Muscle of arm (tissue), 14 donors: Measurements from ENCODE around the gene DDX27. TPM values are rescaled to one million over a fixed set of nuclear protein-coding genes. Genes with fewer than 3 reads are reported as not detected.
A peak's percentile ranks its signal among the peaks of the same experiment; 100 is the strongest.
"Not testable (repeated sequence)": the region's sequence is repeated elsewhere in the genome, so short reads cannot be mapped to it uniquely, and the experiment has no call there.

Experiments used
- DNase-seq: peaks from one replicate; pipeline ENCODE4 v3.0.0-alpha.2; 2013
- long read RNA-seq, 11 donors: transcript quantifications; one replicate each; lab custom pipeline, GENCODE V29; 2026
- polyA plus RNA-seq, 12 donors: library from polyadenylated mRNA; unstranded; fragments of 120-200 nt; gene quantifications; one replicate each; pipeline ENCODE4 v1.2.1, GENCODE V29; 2013; ENCODE audit not compliant: insufficient read length in 12 of 12

Gene DDX27, protein sequence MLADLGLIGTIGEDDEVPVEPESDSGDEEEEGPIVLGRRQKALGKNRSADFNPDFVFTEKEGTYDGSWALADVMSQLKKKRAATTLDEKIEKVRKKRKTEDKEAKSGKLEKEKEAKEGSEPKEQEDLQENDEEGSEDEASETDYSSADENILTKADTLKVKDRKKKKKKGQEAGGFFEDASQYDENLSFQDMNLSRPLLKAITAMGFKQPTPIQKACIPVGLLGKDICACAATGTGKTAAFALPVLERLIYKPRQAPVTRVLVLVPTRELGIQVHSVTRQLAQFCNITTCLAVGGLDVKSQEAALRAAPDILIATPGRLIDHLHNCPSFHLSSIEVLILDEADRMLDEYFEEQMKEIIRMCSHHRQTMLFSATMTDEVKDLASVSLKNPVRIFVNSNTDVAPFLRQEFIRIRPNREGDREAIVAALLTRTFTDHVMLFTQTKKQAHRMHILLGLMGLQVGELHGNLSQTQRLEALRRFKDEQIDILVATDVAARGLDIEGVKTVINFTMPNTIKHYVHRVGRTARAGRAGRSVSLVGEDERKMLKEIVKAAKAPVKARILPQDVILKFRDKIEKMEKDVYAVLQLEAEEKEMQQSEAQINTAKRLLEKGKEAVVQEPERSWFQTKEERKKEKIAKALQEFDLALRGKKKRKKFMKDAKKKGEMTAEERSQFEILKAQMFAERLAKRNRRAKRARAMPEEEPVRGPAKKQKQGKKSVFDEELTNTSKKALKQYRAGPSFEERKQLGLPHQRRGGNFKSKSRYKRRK
- polyA plus RNA-seq = 10 to 100 TPM in 11 of 12 donors, not detected in 1; 23.6 to 44.0 (median 29.4) TPM
- long read RNA-seq, donor 1, partial matches to known transcripts = 64 of 64 reads
- long read RNA-seq, donor 1, other reads (novel, unspliced or antisense) = 0 of 64 reads
- long read RNA-seq, donor 2, transcript DDX27-207 (21 exons, 2,693 nt) = major isoform, 5 of 7 reads
- long read RNA-seq, donor 2, partial matches to known transcripts = 0 of 7 reads
- long read RNA-seq, donor 2, other reads (novel, unspliced or antisense) = 0 of 7 reads
- long read RNA-seq, donor 3 = 0 reads
- long read RNA-seq, donor 4, partial matches to known transcripts = 7 of 8 reads
- long read RNA-seq, donor 4, other reads (novel, unspliced or antisense) = 0 of 8 reads
- long read RNA-seq, donor 5, partial matches to known transcripts = 7 of 10 reads
- long read RNA-seq, donor 5, other reads (novel, unspliced or antisense) = 0 of 10 reads
- long read RNA-seq, donor 6, partial matches to known transcripts = 0 of 2 reads
- long read RNA-seq, donor 6, other reads (novel, unspliced or antisense) = 0 of 2 reads
- long read RNA-seq, donor 7 = 0 reads
- long read RNA-seq, donor 8, partial matches to known transcripts = 5 of 5 reads
- long read RNA-seq, donor 8, other reads (novel, unspliced or antisense) = 0 of 5 reads
- long read RNA-seq, donor 9, partial matches to known transcripts = 5 of 7 reads
- long read RNA-seq, donor 9, other reads (novel, unspliced or antisense) = 0 of 7 reads
- long read RNA-seq, donor 10, partial matches to known transcripts = 0 of 3 reads
- long read RNA-seq, donor 10, other reads (novel, unspliced or antisense) = 0 of 3 reads
- long read RNA-seq, donor 11, partial matches to known transcripts = 13 of 14 reads
- long read RNA-seq, donor 11, other reads (novel, unspliced or antisense) = 0 of 14 reads

DNA sequence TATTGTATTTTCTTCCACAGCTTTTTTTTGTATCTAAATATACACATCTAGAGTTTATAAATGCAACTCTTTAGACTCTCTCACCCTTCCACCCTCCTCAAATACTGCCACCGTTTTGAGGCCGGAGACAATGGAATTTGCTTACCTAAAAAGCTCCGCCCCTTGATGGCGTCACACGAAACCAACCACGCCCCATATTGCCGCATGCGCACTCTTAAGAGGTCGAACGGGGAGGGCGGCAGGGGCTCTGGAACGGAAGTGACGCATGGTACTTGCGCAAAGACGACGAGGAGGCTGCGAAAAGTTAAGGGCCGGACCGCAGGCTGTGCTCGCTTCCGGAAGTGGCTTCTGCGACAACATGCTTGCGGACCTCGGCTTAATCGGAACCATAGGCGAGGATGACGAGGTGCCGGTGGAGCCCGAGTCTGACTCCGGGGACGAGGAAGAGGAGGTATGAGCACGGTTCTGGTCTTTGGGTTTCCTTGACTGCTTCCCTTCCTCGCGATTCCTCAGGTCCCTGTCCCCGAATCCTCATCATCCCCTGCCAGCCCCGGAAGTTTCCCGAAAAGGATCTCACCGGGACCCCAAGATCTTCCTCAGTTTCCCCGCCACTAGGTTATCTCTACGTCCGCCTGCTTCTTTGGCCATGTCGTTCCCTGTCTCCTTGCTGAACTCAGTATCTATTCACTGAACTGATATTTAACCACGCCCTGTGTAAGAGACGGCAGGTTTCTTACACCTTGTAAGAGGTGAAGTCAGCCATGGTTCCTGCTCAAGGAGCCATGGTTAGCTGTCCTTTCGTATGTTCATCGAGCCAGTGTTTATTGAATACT is at the start of gene DDX27:
Gene DDX27, plus strand, starts transcription at position 326 of the 833 bp plus-strand sequence. Its CDS starts 33 bp downstream, at position 359.
- peak; percentile 100 for DNase-seq

DNA sequence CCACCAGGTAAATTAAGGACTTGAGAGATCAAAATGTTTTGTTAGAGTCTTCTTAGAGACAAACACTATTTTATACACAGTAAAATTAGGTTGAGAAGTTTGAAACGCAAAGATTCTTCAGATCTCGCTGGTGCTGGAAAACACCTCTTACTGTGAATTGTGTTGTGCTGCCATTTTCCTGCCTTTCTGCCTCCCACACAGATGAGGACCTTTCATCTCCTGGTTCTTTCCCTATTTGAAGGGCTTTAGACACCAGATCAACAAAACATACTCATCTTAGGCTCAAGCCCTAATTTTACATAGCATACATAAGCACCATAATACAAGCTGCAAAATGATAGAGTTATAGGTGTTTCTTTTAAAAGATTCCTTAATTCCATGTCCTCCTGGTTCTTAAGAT is 49.7 kb upstream of the DDX27 start:
- DNase-seq = no peak

DNA sequence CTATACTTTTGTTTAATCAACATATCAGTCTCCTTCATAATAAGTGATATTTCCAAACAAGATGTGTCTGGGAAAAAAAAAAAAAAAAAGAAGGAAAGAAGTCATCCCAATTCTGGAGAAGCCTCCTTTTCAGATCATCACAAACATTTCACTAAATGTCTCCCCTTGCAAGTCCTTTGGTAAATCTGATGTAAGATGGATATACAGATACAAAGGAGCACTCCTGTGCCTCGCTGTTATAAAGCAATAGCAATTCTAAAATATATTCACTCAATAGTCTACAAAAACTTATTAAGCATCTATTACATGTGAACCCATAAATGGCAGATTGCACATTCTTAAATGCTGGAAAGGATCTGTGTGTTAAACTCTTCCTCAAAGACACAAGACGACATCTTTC is 48.5 kb upstream of the DDX27 start:
- no peak for DNase-seq

DNA sequence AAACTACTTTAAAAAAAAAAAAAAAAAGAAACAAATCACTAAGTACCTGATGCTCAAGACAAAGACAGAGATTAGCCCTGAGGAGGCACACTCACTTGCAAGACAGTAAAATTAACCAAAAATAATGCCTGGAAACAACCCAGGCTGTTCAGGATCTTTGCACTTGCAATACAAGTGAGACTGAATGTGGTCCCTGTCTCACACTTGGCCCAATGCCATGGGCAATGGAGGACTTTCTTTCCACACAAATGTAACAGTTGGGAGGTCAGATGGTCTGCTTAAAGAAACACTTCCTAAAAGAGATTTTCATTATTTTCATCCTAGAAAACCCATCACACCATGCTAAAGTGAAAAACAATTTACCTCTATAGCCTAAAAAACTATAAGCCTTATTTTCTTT is 47.3 kb upstream of the DDX27 start:
- DNase-seq = peak; percentile 7

DNA sequence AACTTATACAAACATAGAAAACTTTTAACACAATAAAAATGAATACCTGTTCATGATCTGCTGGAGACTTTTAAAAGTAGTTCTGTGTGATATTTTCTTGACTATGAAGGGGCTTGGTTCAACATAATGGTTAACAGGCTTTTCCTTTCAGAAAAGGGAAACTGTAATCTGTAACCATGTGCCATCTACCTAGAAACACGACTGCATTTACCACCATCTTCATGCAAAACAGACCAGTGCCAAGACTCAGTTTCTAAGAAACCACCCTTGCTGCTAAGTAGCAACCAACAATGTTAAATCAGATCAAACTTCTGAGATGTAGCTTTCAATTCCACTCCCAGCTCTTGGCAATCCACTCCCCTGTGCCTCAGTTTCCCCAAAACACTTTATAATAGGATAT is 46.8 kb upstream of the DDX27 start:
- no peak for DNase-seq

DNA sequence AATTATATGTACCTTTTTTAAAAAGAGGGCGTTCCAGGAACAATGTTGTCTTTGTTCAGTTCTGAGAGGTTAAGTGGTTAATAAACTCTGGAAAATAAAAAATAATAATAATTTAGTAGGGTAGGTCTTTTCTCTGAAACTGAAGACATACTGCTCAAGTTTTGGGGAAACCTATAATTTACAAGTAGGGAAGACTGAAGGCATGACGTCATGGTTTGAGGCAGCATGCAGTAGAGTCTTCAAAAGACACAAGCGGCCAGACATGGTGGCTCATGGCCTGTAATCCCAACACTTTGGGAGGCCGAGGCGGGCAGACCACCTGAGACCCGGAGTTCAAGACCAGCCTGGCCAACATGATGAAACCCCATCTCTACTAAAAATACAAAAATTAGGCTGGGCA is 45.0 kb upstream of the DDX27 start:
- DNase-seq = no peak

DNA sequence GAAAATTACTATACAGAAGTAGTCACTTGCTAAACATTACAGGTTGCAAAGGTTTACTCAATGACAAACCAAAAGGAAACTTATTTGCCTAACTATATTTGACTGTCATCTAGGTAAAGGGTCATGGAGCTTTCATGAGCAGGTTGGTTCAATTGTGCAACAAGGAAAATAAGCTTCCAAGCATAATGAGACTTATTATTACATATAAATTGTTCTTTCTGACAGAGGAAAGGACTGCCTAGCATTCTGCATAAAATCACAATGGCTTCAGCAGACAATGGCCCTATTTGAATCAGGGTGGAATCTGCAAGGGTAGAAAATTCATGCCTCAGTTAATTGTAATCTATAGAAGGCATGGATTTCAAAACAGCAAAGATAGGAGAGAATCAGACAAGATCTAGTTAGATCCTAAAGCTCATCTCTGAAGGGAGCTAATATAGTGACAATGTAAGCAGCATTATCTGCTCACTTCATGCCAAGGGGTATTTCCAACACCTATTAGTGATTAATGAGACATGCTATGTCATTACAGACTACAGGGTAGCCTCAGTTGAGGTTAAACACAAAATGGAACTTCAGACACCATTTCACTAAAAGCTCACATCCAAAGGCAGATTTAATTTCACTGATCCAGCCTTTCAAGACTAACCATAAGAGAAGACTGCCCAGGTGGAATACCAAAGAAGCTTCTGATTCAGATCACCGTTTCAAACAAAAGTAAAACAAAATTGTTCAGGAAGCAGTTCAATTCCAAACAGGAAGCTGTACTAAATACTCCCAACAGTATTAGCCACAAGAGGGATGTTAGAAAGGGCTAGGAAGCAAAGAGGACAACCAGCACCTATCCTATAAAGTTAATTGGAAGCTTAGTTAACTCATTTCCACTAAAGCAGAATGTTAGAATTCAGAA is 39.6 kb upstream of the DDX27 start:
- DNase-seq = no peak

DNA sequence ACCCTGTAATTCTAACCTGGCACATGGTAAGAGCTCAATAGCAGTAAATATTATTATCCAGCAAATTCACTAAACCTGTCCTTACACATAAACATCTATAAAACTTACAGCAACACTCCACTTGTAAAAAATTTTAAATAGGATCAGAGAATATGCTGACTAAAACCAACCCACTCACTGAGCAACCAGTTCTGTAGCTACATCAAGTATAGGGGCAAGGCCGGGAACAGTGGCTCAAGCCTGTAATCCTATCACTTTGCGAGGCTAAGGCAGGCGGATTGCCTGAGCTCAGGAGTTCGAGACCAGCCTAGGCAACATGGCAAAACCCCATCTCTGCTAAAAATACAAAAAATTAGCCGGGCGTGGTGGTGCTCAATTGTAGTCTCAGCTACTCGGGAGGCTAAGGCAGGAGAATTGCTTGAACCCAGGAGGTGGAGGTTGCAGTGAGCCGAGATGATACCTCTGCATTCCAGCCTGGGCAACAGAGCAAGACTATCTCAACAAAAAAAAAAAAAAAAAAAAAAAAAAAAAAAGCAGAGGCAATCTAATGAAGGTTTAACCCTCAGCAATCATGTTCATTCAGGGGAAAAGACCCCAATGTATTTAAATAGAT is 37.8 kb upstream of the DDX27 start:
- no peak for DNase-seq

DNA sequence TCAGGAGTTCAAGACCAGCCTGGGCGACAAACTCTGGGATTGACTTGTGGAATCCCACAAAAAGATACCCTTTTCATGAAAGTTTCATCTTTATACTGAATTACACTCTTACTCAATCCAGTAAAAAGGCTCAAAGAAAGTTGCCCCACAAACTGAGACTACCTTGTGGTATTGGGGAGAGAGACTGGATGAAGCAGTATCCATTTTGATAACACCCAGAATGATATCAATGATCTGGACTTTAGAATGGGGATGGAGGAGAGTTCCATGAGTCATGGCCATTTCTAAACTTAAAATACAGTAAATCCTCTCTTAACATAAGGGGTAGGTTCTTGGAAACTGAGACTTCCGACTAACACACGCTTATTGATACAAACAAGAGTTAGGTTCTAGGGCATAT is 35.8 kb upstream of the DDX27 start:
- DNase-seq = no peak

DNA sequence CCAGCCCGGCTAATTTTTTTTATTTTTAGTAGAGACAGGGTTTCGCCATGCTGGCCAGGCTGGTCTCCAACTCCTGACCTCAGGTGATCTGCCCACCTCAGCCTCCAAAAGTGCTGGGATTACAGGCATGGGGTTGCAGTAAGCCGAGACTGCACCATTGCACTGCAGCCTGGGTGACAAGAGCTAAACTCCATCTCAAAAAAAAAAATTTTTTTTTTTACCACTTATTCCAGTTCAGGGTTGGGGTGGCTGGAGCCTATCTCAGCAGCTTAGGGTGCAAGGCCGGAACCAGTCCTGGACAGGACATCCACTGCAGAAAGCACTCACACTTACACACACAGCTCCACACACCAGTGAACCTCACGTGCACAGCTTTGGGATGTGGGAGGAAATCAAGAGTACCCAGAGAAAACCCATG is 35.1 kb upstream of the DDX27 start:
- not testable (repeated sequence) for DNase-seq

DNA sequence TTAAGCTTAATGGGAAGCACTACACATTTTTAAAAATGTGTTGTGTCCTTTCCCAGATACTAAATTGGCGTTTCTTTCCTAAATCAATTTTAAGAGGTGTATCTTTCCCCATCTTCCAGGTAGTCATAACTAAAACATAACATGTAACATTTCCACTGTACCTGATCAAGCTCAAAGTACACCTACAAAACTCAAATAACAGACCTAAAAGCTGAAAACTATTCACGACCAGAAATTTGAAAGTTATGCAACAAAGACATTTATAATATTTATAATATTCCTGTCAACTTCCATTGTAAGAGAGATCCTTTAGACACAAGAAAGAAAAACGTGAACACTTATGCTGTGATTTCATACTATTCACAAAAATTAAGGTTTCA is 34.5 kb upstream of the DDX27 start:
- no peak for DNase-seq

DNA sequence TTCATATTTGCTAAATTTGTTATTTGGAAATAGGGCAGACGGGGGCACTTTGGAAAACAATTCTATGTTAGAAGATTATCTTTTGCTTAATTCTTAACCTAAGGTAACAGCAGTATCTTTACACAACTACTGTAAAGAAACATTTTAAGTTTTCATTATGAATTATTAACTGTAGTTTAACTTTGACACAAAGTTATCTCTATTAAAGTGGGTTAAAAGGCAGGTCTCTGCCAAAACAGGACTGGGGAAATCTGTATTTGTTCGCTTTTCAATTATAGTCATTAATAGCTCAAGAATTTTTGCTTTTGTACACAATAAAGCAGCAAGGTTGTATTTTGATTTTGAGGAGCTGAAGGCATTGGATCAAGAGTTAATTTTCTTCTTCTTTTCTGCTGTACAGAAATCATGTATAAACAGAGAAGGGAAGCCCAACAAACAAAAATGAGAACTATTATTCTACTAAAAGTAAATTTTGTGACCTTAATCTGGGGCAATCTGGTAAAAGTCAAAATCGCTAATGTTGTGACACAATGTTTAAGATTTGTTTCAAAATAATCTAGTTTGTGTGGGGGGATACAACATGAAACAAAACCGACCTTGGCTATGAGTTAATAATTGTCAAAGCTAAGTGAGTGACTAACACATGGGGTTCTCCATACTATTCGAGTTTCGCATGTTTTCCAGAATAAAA is 34.0 kb upstream of the DDX27 start:
- DNase-seq = no peak

DNA sequence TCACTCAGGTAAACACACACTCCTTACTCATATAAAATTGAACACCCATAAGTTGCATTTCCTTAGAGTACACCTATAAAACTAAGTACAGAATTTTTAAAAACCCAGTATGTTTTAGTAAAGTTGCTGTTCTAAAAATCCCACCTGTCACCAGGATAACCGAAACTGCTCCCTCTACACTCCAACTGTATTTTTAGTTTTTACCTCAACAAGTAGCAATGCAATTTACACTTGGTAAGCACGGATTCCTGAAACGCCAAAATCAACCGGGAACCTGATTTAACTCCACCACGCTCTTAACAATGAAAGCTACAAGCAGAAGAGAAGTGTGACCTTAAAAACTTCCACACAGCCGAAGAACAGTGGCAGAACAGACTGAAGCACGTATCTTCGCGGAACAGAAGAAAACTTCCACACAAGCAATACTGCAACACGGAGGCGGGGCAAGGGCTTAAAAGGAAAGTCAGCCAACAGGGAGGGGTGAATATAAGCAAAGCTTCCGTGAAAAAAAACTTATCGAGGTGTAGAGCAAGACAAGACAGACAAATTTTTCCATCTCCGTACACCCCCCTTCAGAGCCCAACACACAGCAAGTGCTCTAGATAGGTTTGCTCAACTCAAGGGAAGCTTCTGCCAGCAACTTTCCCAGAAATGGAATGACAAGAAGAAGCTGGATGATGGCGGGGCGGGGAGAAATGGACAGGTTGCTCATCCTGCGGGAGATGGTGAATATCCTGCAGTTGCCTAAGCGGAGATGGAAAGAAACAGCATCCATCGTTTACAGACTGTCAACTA is 32.5 kb upstream of the DDX27 start:
- peak; percentile 61 for DNase-seq

DNA sequence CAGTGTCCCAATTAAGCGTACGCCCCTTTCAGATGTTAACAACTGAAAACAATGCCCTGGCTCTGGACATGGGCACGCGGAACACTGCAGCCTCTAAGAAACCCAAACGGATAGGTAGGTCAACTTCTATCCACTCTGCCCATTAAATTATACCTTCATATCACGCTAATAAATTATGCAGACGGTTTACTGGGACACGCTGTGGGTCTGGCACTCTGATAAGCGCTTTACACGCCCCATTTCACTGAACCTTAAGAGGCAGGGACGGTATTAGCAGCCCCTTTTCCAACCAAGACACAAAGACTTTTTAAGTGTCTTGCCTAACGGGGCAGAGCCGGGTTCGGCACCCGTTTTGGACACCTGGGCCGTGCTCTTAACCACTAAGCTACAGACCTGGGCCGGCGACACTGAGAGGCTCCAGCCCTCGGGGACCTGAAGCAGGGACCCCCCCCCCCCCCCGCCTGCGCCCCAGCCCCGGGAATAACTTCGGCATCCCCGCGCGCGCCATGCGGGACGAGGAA is 31.8 kb upstream of the DDX27 start:
- peak; percentile 14 for DNase-seq

DNA sequence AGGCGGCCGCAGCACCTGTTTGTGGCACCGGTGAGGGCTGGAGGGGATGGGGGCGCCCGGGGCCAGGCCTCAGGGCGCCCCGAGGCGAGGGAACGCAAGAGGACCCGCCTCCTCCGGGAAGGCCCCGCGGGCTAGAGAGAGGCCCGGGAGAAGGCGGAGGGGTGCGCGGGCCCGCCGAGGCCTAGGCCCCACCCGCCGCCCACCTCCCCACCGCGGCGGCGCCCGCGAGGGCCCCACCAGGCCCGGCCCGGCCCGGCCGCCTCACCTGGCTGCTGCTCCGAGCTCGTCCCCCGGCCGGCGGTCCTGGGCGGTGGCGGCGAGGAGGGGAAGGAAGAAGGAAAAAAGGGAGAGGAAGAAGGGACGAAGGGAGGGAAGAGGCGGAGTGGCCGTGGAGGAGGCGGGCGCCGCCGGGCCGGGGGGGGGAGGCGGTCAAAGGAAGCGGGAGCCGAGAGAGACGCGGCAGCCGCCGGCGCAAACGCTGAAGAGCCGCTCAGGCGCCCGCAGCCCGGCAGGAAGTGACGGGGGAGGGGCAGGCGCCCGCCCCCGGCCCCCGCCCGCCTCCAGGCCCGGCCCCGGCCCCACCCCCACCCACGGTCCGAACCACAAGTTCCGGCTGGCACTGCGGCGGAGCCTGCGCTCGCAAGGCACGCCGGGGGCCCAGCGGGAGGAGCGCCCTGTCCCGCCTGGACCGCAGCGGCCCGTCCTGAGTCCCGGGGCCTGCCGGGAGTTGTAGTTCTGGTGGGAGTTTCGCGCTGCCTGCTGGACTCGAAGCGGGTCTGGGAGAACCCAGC is 31.2 kb upstream of the DDX27 start, which contains the start of gene STAU1:
Gene STAU1, minus strand, starts transcription at position 484 of the 791 bp plus-strand sequence. CDS start 22,133 bp downstream, outside the sequence.
- peak; percentile 96 for DNase-seq
